H1 (cell line): Measurements from ENCODE around the gene HEATR5A. TPM values are rescaled to one million over a fixed set of nuclear protein-coding genes. Genes with fewer than 3 reads are reported as not detected.

Experiments used
- CTCF ChIA-PET: fragments of 300-600 bp; sonication (Branson Sonifier 250); formaldehyde crosslinking; loops from one replicate; lab custom pipeline; 2021; ENCODE audit not compliant: partially characterized antibody; lab: Charles Lee
- POLR2A ChIA-PET: fragments of 300-600 bp; sonication (Branson Sonifier 250); formaldehyde crosslinking; loops from one replicate; lab custom pipeline; 2021; ENCODE audit warnings: inconsistent platforms; ENCODE audit not compliant: partially characterized antibody; lab: Charles Lee
- DNase-seq, 2 experiments: peaks; one replicate each; pipeline versions ENCODE4 v3.0.0 to v3.0.0-alpha.2; 2010 to 2022; ENCODE audit warnings: low spot score in 2 of 2, low read depth in 1 of 2, mixed read lengths in 1 of 2
- FAIRE-seq: peaks from 2 replicates; lab custom pipeline; 2011; peaks lifted over from hg19 to GRCh38; lab: Jason Lieb, UNC
- H2AFZ ChIP-seq: 2 replicates; pipeline ENCODE4 v1.8.1; 2012; ENCODE audit warnings: low read length, inconsistent platforms
- H2AK5ac ChIP-seq: 2 replicates; pipeline ENCODE4 v1.6.1; 2013; ENCODE audit warnings: low read depth, low read length
- H2BK120ac ChIP-seq: replicated peaks from 2 replicates; pipeline ENCODE3; 2013; ENCODE audit warnings: low read depth, low read length, inconsistent platforms
- H2BK12ac ChIP-seq: 2 replicates; pipeline ENCODE4 v1.6.1; 2013; ENCODE audit warnings: low read depth, low read length
- H2BK15ac ChIP-seq: 2 replicates; pipeline ENCODE4 v1.6.1; 2013; ENCODE audit warnings: low read length
- H2BK20ac ChIP-seq: 2 replicates; pipeline ENCODE4 v1.6.1; 2013; ENCODE audit warnings: low read length
- H2BK5ac ChIP-seq: 2 replicates; pipeline ENCODE4 v1.6.1; 2013; ENCODE audit warnings: low read depth, low read length
- H3K14ac ChIP-seq: 2 replicates; pipeline ENCODE4 v1.6.1; 2013; ENCODE audit warnings: inconsistent platforms; ENCODE audit not compliant: insufficient read length
- H3K18ac ChIP-seq: 2 replicates; pipeline ENCODE4 v1.6.1; 2013; ENCODE audit warnings: low read length; ENCODE audit errors: extremely low read depth
- H3K23ac ChIP-seq: 2 replicates; pipeline ENCODE4 v1.6.1; 2013; ENCODE audit warnings: inconsistent platforms; ENCODE audit not compliant: insufficient read length
- H3K23me2 ChIP-seq: 2 replicates; pipeline ENCODE4 v1.6.1; 2013; ENCODE audit warnings: low read depth, low read length
- H3K27ac ChIP-seq: 2 replicates; pipeline ENCODE4 v1.6.1; 2011; ENCODE audit warnings: low read depth, low read length, inconsistent platforms
- H3K27me3 ChIP-seq, 4 experiments: replicated peaks in 1 of 4; 1 replicate in 1 of 4; 2 replicates in 3 of 4; pipeline versions ENCODE4 v1.6.1 to v1.8.1; 2011 to 2013; ENCODE audit warnings: low read length in 3 of 4, mild to moderate bottlenecking in 3 of 4, inconsistent platforms in 2 of 4, mixed read lengths in 2 of 4, moderate library complexity in 1 of 4; ENCODE audit not compliant: control insufficient read depth in 3 of 4, insufficient read depth in 3 of 4; ENCODE audit errors: extremely low read depth in 1 of 4
- H3K36me3 ChIP-seq, 4 experiments: 2 replicates each; pipeline versions ENCODE4 v1.6.1 to v1.8.1; 2011 to 2013; ENCODE audit warnings: mild to moderate bottlenecking in 4 of 4, low read length in 3 of 4, moderate library complexity in 2 of 4, control low read depth in 1 of 4, inconsistent platforms in 1 of 4; ENCODE audit not compliant: insufficient read depth in 4 of 4, control insufficient read depth in 2 of 4
- H3K4ac ChIP-seq: replicated peaks from 2 replicates; pipeline ENCODE3; 2013; ENCODE audit warnings: low read length, low read depth, mixed read lengths, inconsistent platforms; ENCODE audit not compliant: insufficient read length
- H3K4me1 ChIP-seq, 4 experiments: replicated peaks in 1 of 4; 1 replicate in 1 of 4; 2 replicates in 3 of 4; pipeline versions ENCODE4 v1.6.1 to v1.8.1; 2011 to 2013; ENCODE audit warnings: low read length in 3 of 4, inconsistent platforms in 2 of 4, mixed read lengths in 1 of 4; ENCODE audit not compliant: insufficient read depth in 4 of 4, control insufficient read depth in 3 of 4
- H3K4me2 ChIP-seq, 2 experiments: 2 replicates each; pipeline versions ENCODE4 v1.6.1 to v1.8.1; 2011 to 2013; ENCODE audit warnings: low read depth in 2 of 2, low read length in 2 of 2, control low read depth in 1 of 2, inconsistent platforms in 1 of 2, mild to moderate bottlenecking in 1 of 2; ENCODE audit not compliant: insufficient read depth in 1 of 2
- H3K4me3 ChIP-seq, 4 experiments: fragments of 200-600, 300-600 bp in 1 of 4; sonication (generic), shearing (Covaris generic), sonication (Bioruptor Twin) in 1 of 4; 2 replicates each; pipeline versions ENCODE4 v1.5.1 to v1.8.1; 2011 to 2016; ENCODE audit warnings: low read length in 4 of 4, low read depth in 3 of 4, control low read depth in 2 of 4, inconsistent platforms in 2 of 4, mild to moderate bottlenecking in 2 of 4, mixed read lengths in 1 of 4, moderate library complexity in 1 of 4; ENCODE audit not compliant: insufficient read depth in 2 of 4; ENCODE audit errors: extremely low read depth in 1 of 4
- H3K56ac ChIP-seq: replicated peaks from 2 replicates; pipeline ENCODE3; 2013; ENCODE audit warnings: low read depth, mild to moderate bottlenecking, mixed read lengths, low read length, inconsistent platforms; ENCODE audit not compliant: insufficient read length
- H3K79me1 ChIP-seq: 2 replicates; pipeline ENCODE4 v1.6.1; 2013; ENCODE audit warnings: low read depth, low read length, control low read depth
- H3K79me2 ChIP-seq, 2 experiments: 2 replicates each; pipeline versions ENCODE4 v1.6.1 to v1.8.1; 2012 to 2013; ENCODE audit warnings: low read length in 2 of 2, mild to moderate bottlenecking in 2 of 2, inconsistent platforms in 1 of 2; ENCODE audit not compliant: insufficient read depth in 2 of 2, control insufficient read depth in 1 of 2
- H3K9ac ChIP-seq, 4 experiments: replicated peaks in 1 of 4; 1 replicate in 1 of 4; 2 replicates in 3 of 4; pipeline versions ENCODE4 v1.6.1 to v1.8.1; 2011 to 2013; ENCODE audit warnings: low read depth in 3 of 4, low read length in 3 of 4, control low read depth in 2 of 4, mild to moderate bottlenecking in 2 of 4, moderate library complexity in 2 of 4, inconsistent platforms in 1 of 4; ENCODE audit errors: extremely low read depth in 1 of 4
- H3K9me3 ChIP-seq, 2 experiments: 2 replicates each; pipeline versions ENCODE4 v1.6.1 to v1.8.1; 2012 to 2013; ENCODE audit warnings: mild to moderate bottlenecking in 2 of 2, moderate library complexity in 2 of 2, control low read depth in 1 of 2, inconsistent platforms in 1 of 2, low read depth in 1 of 2, low read length in 1 of 2, mixed read lengths in 1 of 2; ENCODE audit not compliant: insufficient read depth in 2 of 2
- H4K20me1 ChIP-seq, 2 experiments: replicated peaks in 1 of 2; 2 replicates each; pipeline versions ENCODE3 to v1.8.1; 2011 to 2013; ENCODE audit warnings: inconsistent platforms in 2 of 2, low read length in 2 of 2, mild to moderate bottlenecking in 1 of 2; ENCODE audit not compliant: insufficient read depth in 2 of 2, control insufficient read depth in 1 of 2
- H4K5ac ChIP-seq: 2 replicates; pipeline ENCODE4 v1.6.1; 2013; ENCODE audit warnings: low read length, low read depth, mixed read lengths, inconsistent platforms; ENCODE audit not compliant: insufficient read length
- H4K8ac ChIP-seq: 2 replicates; pipeline ENCODE4 v1.8.0; 2013; ENCODE audit warnings: mild to moderate bottlenecking, moderate library complexity, low read length, inconsistent platforms; ENCODE audit not compliant: insufficient read depth; ENCODE audit errors: extremely low read depth
- H4K91ac ChIP-seq: replicated peaks from 2 replicates; pipeline ENCODE3; 2013; ENCODE audit warnings: low read length, mixed read lengths, inconsistent platforms; ENCODE audit not compliant: insufficient read length
- CHD2 ChIP-seq: IDR thresholded peaks from 2 replicates; pipeline ENCODE4 v1.6.1; 2012; ENCODE audit warnings: low read length, improper control_type of control experiment
- GABPA ChIP-seq: IDR thresholded peaks from 2 replicates; pipeline ENCODE4 v1.6.1; 2011; ENCODE audit warnings: mild to moderate bottlenecking, low read length, moderate library complexity, borderline replicate concordance; ENCODE audit not compliant: insufficient read depth
- HDAC2 ChIP-seq, 2 experiments: fragments of 300-600 bp in 1 of 2; sonication (generic) in 1 of 2; IDR thresholded peaks; 2 replicates each; pipeline ENCODE4 v1.6.1; 2011 to 2012; ENCODE audit warnings: low read depth in 2 of 2, low read length in 2 of 2, mild to moderate bottlenecking in 2 of 2, moderate library complexity in 2 of 2, borderline replicate concordance in 1 of 2, inconsistent platforms in 1 of 2
- HDAC6 ChIP-seq: IDR thresholded peaks from one replicate; pipeline ENCODE4 v1.7.1; 2012; ENCODE audit warnings: low read depth, mild to moderate bottlenecking, inconsistent platforms, low read length, moderate library complexity
- JUND ChIP-seq: IDR thresholded peaks from 2 replicates; pipeline ENCODE4 v1.6.1; 2011; ENCODE audit warnings: mild to moderate bottlenecking, improper control_type of control experiment, low read length
- KDM1A ChIP-seq: fragments of 200-600, 300-600 bp; sonication (generic); IDR thresholded peaks from 2 replicates; pipeline ENCODE4 v1.7.1; 2016; ENCODE audit warnings: mild to moderate bottlenecking, low read length, borderline replicate concordance
- KDM4A ChIP-seq: IDR thresholded peaks from one replicate; pipeline ENCODE4 v1.7.1; 2012; ENCODE audit warnings: low read depth, mild to moderate bottlenecking, moderate library complexity, low read length, inconsistent platforms; ENCODE audit not compliant: severe bottlenecking
- KDM5A ChIP-seq: fragments of 200-600 bp; IDR thresholded peaks from 2 replicates; pipeline ENCODE4 v1.7.1; 2012; ENCODE audit warnings: mild to moderate bottlenecking, low read length, inconsistent platforms, mixed read lengths
- NANOG ChIP-seq: IDR thresholded peaks from 2 replicates; pipeline ENCODE4 v1.6.1; 2011; ENCODE audit warnings: low read length, low read depth, mild to moderate bottlenecking, inconsistent platforms; ENCODE audit not compliant: insufficient read depth, poor library complexity, severe bottlenecking
- NRF1 ChIP-seq: IDR thresholded peaks from 2 replicates; pipeline ENCODE4 v1.6.1; 2011; ENCODE audit warnings: mild to moderate bottlenecking, low read depth, low read length, improper control_type of control experiment
- RXRA ChIP-seq: IDR thresholded peaks from 2 replicates; pipeline ENCODE4 v1.6.1; 2011; ENCODE audit warnings: low read depth, mild to moderate bottlenecking, low read length, moderate library complexity; ENCODE audit not compliant: insufficient read depth
- SP2 ChIP-seq: IDR thresholded peaks from 2 replicates; pipeline ENCODE4 v1.6.1; 2012; ENCODE audit warnings: mild to moderate bottlenecking, low read length, inconsistent platforms
- SP4 ChIP-seq: IDR thresholded peaks from 2 replicates; pipeline ENCODE4 v1.6.1; 2012; ENCODE audit warnings: low read length, inconsistent platforms
- WGBS, 2 experiments: shearing (Covaris generic) in 1 of 2; methylation state at CpG; one replicate each; pipeline versions ENCODE4 v1.1.6 to v1.1.7; 2013 to 2015; ENCODE audit warnings: low lambda C conversion rate in 2 of 2, mixed read lengths in 2 of 2, inconsistent platforms in 1 of 2, low coverage in 1 of 2, missing lambda C conversion rate in 1 of 2; ENCODE audit not compliant: insufficient replicate concordance in 2 of 2, insufficient coverage in 1 of 2, insufficient read length in 1 of 2; ENCODE audit errors: extremely low coverage in 1 of 2, missing lambda C conversion rate in 1 of 2; 5-methylcytosine and 5-hydroxymethylcytosine counted together
- polyA plus RNA-seq, 7 experiments: library from polyadenylated mRNA; depleted of rRNA in 3 of 7; stranded (reverse) in 5 of 7; unstranded in 2 of 7; fragments of >200 nt in 5 of 7; fragments of 200-250 nt in 2 of 7; gene quantifications; 1 replicate in 5 of 7; 2 replicates in 1 of 7; 4 replicates in 1 of 7; pipeline versions ENCODE4 v1.2.1 to v1.2.3, GENCODE V29; 2011 to 2013; ENCODE audit warnings: missing spikeins in 2 of 7, mixed read lengths in 2 of 7
- total RNA-seq: library from RNA; stranded (reverse); fragmentation: NEBNext Ultra II Directional; extraction: Animal tissue kit (Norgen Biotek cat#: 25700); gene quantifications from 2 replicates; pipeline ENCODE4 v1.2.1, GENCODE V29; 2021

Gene HEATR5A
- total and polyA plus RNA-seq, 2 of the 8 experiments (the other 6 are each of a cell fraction or from before 2014, with no cell fraction given) = 9.0 to 36.2 TPM

DNA sequence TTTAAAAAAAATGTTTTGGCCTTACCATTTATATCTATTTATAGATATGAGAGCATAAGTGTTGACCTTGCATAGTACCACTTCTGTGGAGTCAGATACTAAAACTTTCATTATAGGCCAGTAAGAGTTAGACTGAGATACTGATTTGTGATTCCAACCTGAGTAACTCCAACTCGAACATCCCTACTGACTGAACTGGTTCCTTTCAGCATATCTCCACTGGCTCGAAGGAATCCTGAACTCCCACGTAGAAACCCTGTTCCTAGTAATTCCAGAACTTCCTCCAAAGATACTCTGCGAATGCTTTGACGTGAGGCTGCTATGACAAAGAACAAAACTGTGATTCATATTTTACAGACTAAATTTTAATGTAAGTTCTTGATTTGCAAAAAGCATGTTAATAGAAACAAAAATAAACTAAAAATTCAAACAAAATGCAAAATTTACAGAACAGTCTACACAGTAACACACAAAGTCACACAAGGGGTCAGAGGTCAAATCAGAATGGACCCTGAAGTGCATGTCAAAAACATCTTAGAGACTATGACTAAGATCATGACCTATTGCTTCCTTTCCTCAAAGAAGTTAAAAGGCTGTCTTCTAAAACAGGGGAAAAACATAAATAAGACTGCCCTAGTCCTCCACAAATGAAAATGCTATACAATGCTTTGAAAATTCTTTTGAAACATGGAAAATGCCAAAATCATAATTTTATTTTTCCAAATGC is 31.5 kb downstream of the HEATR5A start:
- H3K4me2 ChIP-seq = no peak overlapping the region
- no peak overlapping the region for H4K91ac ChIP-seq
- TF ChIP-seq SP4 (no peak), CHD2 (no peak), HDAC2 (IDR thresholded peaks at IDR 0.05; ENCODE audit: borderline replicate concordance in 1 of 2, low read depth in 2 of 2, low read length in 2 of 2) (no peak), NRF1 (no peak), KDM5A (no peak), GABPA (no peak), KDM1A (no peak), RXRA (no peak), HDAC6 (no peak), JUND (no peak), KDM4A (no peak), NANOG (no peak), SP2 (no peak)

More for the DNA sequence above, 31.5 kb downstream of the HEATR5A start:
- Histone ChIP-seq H3K23me2 (no peaks in the 10 kb centered on the region), H3K4me1 (no peaks in the 10 kb centered on the region), H3K56ac (no peak overlapping the region), H3K79me1 (no peaks in the 10 kb centered on the region), H3K36me3 (peaks cover 0 to 2% (median under 1%) of the 10 kb centered on the region in 4 experiments; a peak in 2 of 8 replicates), H3K9me3 (no peaks in the 10 kb centered on the region), H4K8ac (no peak overlapping the region), H2BK20ac (no peak overlapping the region), H2BK5ac (no peak overlapping the region), H3K27ac (no peak overlapping the region), H3K14ac (no peak overlapping the region), H3K9ac (no peak overlapping the region), H2AK5ac (no peak overlapping the region), H2BK120ac (no peak overlapping the region), H3K18ac (no peak overlapping the region), H4K20me1 (peaks cover 0 to 1% of the 10 kb centered on the region in 2 experiments), H2BK15ac (no peak overlapping the region), H3K23ac (no peak overlapping the region), H2BK12ac (no peak overlapping the region), H2AFZ (no peak overlapping the region), H3K79me2 (no peaks in the 10 kb centered on the region), H3K27me3 (no peaks in the 10 kb centered on the region), H4K5ac (no peak overlapping the region), H3K4ac (no peak overlapping the region), H3K4me3 (no peak overlapping the region)
- ChIA-PET CTCF (interaction anchor here (0.6 to 1.0 kb wide), 3 partner anchors 61 to 353 kb away, joined by 3 read pairs; no protein-coding TSS in a partner anchor), POLR2A (interaction anchor here (1.0 kb wide), 1 partner anchor 32 kb away, joined by 3 read pairs; the partner anchor contains the start of gene HEATR5A)
- FAIRE-seq (no peak), DNase-seq (no peak)
- WGBS, 2 experiments = 90% methylated on average over 5 of the region's 5 CpGs; no CpG with 5 or more reads in 1 of the 2 experiments
